GM18502 (cell line): Measurements from ENCODE around the gene ZNF326.
A peak's percentile ranks its signal among the peaks of the same experiment; 100 is the strongest.
"Not testable (repeated sequence)": the region's sequence is repeated elsewhere in the genome, so short reads cannot be mapped to it uniquely, and the experiment has no call there.

ENCODE experiments used
- ATAC-seq: cut with Tn5 transposase; IDR thresholded peaks from one replicate; pipeline ENCODE4 v1.9.1; 2021; ENCODE audit warnings: mild to moderate bottlenecking; ENCODE audit not compliant: unreplicated experiment, poor library complexity

The ZNF326 gene

GRCh38 chr1:90064109-90064508, 69.2 kb downstream of the ZNF326 start:
- ATAC-seq: not testable (repeated sequence)

- no peak for ATAC-seq
Observed at GRCh38 chr1:90067194-90067931, 72.5 kb downstream of the ZNF326 start.

GRCh38 chr1:90068611-90069280, 73.8 kb downstream of the ZNF326 start:
- no peak for ATAC-seq

GRCh38 chr1:90074137-90074536, 79.2 kb downstream of the ZNF326 start:
- ATAC-seq: peak; percentile 82

GRCh38 chr1:90074566-90074965, 79.7 kb downstream of the ZNF326 start:
- ATAC-seq: no peak

GRCh38 chr1:90074970-90075391, 80.1 kb downstream of the ZNF326 start:
- ATAC-seq: no peak

GRCh38 chr1:90083995-90084394, 89.1 kb downstream of the ZNF326 start:
- ATAC-seq: no peak
